Adipocyte (in vitro differentiated cells): Measurements from ENCODE around the gene EHD3.

ENCODE experiments used
- DNase-seq: peaks from one replicate; pipeline ENCODE4 v3.0.0-alpha.2; 2015; ENCODE audit warnings: low read depth
- H3K27me3 ChIP-seq: replicated peaks from 2 replicates; pipeline ENCODE4 v1.7.0; 2013; ENCODE audit warnings: mild to moderate bottlenecking, low read length, moderate library complexity; ENCODE audit not compliant: control insufficient read depth, insufficient read depth
- H3K36me3 ChIP-seq: 2 replicates; pipeline ENCODE4 v1.7.0; 2013; ENCODE audit warnings: low read length, mild to moderate bottlenecking, moderate library complexity; ENCODE audit not compliant: control insufficient read depth, insufficient read depth, severe bottlenecking
- H3K4me1 ChIP-seq: 2 replicates; pipeline ENCODE4 v1.7.0; 2013; ENCODE audit warnings: mild to moderate bottlenecking, low read length, moderate library complexity; ENCODE audit not compliant: control insufficient read depth, insufficient read depth
- H3K4me3 ChIP-seq: 2 replicates; pipeline ENCODE4 v1.7.0; 2013; ENCODE audit warnings: mild to moderate bottlenecking, low read length, moderate library complexity
- H3K9ac ChIP-seq: 2 replicates; pipeline ENCODE4 v1.7.0; 2013; ENCODE audit warnings: mild to moderate bottlenecking, low read length, moderate library complexity
- H3K9me3 ChIP-seq: 2 replicates; pipeline ENCODE4 v1.7.0; 2013; ENCODE audit warnings: mild to moderate bottlenecking, low read length, moderate library complexity; ENCODE audit not compliant: control insufficient read depth

Gene EHD3

DNA sequence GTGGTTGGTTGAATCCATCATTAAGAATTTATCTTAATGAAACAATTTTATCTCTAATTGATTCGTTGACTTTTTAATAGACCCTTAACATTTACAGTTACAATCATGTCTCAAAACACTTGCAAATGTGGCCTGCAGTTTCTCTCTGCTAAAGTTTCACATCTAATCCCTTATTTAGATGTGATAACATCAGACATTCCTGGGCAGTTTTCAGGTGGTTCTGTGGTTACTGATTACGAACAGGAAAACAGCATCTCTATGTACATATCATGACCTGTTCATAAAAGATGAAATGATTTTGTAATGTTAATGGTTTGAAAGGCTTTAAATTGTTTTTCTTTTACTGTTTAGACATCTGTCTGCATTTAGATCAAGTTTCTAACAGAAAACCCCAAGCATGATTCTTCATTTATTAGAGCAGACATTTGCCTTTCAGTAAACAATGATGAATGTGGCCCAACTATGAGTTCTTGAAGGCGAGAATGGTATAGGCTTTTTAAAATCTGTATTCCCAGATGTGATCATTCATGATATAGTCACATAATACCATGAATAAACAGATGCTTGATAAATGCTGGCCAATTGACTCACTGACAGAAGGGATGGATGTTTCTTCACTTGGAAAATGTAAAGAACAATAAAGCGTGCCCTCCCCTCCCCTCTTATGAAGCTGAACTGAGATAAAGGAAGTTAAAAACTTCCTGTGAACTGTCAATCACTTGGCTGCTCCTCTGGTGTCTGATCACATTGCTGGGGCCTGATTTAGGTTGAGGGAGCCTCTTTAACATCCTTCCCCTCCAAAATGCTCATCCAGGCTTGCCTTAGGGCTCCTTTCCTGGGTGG is 20.1 kb upstream of the EHD3 start:
- peaks cover 25% of the 10 kb centered on the region for H3K27me3 ChIP-seq

DNA sequence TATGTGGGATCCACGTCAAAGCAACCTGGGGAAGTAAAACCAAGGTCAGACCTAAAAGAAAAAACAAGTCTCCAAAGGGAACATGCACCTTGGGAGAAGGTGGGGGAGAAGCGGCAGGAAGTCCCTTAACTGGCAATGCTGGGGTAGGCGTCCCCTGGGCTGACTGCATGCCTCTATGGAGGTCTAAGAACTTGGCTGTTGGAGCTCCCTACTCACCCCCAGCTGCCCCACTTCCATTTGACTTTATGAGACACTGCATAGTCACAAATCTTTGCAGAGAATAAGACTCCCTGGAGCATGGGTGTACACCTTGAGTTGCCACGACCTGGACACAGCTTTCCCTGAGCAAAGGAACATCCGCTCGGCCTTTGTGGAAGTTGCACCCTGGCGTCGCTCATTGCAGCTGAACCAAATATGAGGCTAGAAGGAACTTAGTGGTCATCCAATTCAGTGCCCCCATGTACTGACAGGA is 19.5 kb upstream of the EHD3 start:
- Histone ChIP-seq H3K27me3 (peaks cover 28% of the 10 kb centered on the region), H3K4me1 (no peaks in the 10 kb centered on the region)

More for the DNA sequence above, 20.1 kb upstream of the EHD3 start:
- no peak for DNase-seq
- no peaks in the 10 kb centered on the region for H3K36me3 ChIP-seq
- no peak overlapping the region for H3K9ac ChIP-seq
- no peak overlapping the region for H3K4me3 ChIP-seq
- no peaks in the 10 kb centered on the region for H3K4me1 ChIP-seq
- no peaks in the 10 kb centered on the region for H3K9me3 ChIP-seq

DNA sequence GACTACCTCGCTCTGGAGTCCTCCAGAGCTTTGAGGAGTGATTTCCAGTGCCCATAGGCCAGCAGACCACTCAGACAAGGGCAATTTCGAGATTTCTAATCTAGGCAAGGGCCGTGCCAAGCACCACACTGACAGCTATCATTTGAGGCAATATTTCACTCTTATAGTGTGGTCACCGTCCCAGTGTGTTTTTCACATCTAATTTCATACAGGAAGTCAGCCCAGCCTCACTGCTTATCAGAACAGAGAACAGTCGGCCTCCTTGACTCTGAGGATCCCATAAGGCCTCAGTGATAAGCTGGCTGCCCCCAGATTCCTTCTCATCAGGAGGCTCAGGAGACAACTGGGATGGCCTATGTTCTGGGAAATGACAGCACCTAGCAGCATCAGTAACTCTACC is 17.2 kb upstream of the EHD3 start:
- Histone ChIP-seq H3K36me3 (no peaks in the 10 kb centered on the region), H3K4me1 (no peaks in the 10 kb centered on the region), H3K4me3 (no peak overlapping the region), H3K9ac (no peak overlapping the region), H3K9me3 (no peaks in the 10 kb centered on the region), H3K27me3 (peaks cover 38% of the 10 kb centered on the region)
- DNase-seq, result no peak

More for the DNA sequence above, 19.5 kb upstream of the EHD3 start:
- no peaks in the 10 kb centered on the region for H3K9me3 ChIP-seq
- H3K9ac ChIP-seq, result no peak overlapping the region
- no peaks in the 10 kb centered on the region for H3K36me3 ChIP-seq
- DNase-seq, result no peak
- H3K4me3 ChIP-seq, result no peak overlapping the region

DNA sequence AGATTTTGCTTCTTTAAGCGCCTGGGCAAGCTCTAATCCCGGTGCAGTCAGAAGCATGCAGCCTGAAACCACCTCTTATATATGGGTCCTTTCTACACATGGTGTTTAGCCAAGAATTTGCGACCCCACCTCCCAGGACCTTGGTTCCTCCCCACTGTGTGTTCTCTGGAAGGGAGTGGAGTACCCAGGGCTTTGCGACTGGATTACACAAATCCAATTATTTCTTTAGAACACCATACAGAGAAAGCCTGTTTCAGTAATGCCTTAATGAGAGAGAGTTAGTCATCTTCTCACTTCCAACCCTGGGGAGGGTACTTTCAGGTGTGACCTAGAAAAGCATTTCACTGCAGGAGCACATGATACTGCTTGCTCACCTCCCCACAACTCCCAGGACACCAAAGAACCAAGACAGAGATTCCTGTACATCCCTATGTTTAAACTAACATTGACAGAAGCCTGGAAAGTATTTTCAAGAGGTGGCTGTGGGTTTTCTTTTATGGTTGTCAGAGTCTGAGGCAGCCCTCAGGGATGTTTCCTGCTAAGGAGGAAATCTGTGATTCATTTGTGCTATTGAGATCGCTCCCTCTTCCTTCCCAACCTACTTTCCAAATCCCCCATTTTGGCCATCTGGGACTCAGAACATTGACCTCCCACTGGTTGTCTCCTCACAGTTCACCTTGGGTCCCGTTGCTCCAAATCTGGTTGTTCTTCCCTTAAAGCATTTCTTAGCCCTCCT is 16.3 kb upstream of the EHD3 start, which contains the start of gene CAPN14:
Gene CAPN14, minus strand, starts transcription at position 51 of the 736 bp plus-strand sequence. CDS start 12,068 bp downstream, outside the sequence.
- Histone ChIP-seq H3K4me3 (no peak within 1 kb of the TSS), H3K9ac (no peak within 1 kb of the TSS), H3K4me1 (no peaks in the 10 kb centered on the region), H3K36me3 (no peaks in the 10 kb centered on the region), H3K9me3 (no peaks in the 10 kb centered on the region), H3K27me3 (peaks cover 47% of the 10 kb centered on the region)
- DNase-seq, result no peak

DNA sequence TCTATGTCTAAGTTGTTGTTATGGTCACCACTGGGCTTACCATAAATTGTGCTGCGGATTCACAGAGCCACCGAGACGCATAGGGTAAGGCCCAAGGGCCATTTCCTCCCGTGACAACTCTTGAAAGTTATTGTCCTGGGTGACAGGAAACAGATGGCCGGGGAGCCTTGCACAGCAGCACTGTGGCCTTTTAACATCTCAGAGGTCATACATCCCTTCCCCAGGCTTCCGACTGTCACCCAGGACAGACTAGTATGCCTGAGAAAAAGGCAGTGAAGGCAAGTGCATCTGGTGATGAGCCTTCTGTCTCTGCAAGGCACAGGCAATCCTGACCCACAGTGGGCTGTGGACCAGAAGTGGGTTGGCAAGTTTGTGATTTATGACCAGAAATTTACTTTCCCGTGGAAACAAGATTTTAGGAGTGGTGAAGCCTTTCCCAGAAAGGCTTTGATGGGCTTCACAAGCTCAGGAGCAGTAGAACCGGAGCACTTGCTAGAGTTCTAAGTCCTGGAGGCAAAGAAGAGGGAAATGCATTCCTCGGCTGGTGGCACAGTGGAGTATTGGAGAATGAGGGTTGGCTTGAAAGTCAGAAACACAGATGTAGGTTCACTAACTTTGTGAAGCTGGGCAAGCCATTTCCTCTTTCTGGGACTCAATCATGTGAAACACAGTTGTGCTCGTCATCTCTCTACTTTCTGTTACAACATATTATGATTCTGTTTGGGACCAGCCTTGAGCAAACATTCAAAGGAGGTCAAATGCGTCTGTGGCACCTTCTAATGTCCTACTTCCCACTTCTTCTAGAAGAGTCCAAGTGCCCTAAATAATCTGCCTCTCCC is 14.6 kb upstream of the EHD3 start:
- Histone ChIP-seq H3K36me3 (no peaks in the 10 kb centered on the region), H3K27me3 (peaks cover 58% of the 10 kb centered on the region), H3K9me3 (no peaks in the 10 kb centered on the region), H3K4me1 (no peaks in the 10 kb centered on the region), H3K4me3 (no peak overlapping the region), H3K9ac (no peak overlapping the region)
- no peak for DNase-seq

DNA sequence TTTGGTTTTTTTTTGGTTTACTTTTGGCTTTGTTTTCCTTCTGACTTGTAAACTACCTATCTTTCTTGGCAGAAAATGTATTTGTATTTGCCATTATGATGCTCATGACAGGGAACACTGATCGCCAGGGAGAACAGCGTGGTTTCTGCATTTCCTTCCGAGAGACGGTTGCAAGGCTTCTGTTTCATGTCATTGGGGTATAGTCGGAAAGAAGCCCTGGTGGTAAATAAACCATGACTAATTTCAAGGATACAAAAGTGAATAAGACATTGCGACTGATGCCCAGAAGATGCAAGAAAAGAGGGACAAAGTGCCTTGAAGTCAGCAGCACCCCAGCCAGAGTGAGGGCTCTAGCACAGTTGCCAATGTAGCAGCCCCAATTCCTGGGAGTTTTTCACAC is 12.4 kb upstream of the EHD3 start:
- H3K36me3 ChIP-seq, result no peaks in the 10 kb centered on the region
- no peak for DNase-seq
- no peaks in the 10 kb centered on the region for H3K4me1 ChIP-seq
- no peak overlapping the region for H3K4me3 ChIP-seq
- peaks cover 53% of the 10 kb centered on the region for H3K27me3 ChIP-seq
- H3K9ac ChIP-seq, result no peak overlapping the region
- no peaks in the 10 kb centered on the region for H3K9me3 ChIP-seq

DNA sequence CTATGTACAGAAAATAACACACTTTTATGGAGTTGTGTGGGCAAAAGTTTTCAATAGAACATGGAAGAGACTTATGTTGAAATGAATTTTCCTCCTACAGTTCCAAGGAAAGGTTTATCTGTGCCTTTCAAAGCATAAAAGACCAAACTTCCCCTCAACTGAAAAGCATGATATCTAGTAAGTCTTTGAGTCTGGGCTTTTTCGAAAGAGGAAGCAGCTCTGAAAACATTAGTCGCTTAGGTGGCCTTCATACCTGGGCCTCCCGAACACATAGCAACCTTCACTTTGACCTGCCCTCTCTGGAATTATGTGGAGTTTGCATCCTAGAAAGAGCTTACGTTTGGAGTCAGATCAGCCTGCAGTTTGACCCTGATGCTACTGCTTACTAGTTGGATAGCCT is 11.9 kb upstream of the EHD3 start:
- H3K4me1 ChIP-seq, result no peaks in the 10 kb centered on the region
- H3K4me3 ChIP-seq, result no peak overlapping the region
- no peak overlapping the region for H3K9ac ChIP-seq
- no peaks in the 10 kb centered on the region for H3K36me3 ChIP-seq
- no peaks in the 10 kb centered on the region for H3K9me3 ChIP-seq
- DNase-seq, result no peak
- peaks cover 55% of the 10 kb centered on the region for H3K27me3 ChIP-seq

DNA sequence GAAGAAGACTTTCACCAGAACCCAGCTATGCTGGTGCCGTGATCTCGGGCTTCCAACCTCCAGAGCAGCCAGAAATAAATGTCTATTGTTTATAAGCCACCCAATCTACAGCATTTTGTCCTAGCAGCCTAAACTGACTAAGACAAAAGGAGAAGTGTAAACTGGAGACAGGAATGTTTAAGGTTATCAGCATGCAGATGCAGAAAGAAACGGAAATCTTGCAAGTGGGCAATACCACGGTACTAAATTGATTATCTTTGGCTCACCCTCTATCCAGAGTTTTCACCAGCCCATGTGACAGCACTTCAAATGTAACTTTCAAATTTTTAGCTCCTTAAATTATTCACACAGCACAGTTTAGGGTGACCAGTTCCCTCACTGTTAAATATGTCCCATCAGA is 10.9 kb upstream of the EHD3 start:
- Histone ChIP-seq H3K4me1 (no peaks in the 10 kb centered on the region), H3K9ac (no peak overlapping the region), H3K4me3 (no peak overlapping the region), H3K36me3 (no peaks in the 10 kb centered on the region), H3K27me3 (peaks cover 61% of the 10 kb centered on the region), H3K9me3 (no peaks in the 10 kb centered on the region)
- no peak for DNase-seq

DNA sequence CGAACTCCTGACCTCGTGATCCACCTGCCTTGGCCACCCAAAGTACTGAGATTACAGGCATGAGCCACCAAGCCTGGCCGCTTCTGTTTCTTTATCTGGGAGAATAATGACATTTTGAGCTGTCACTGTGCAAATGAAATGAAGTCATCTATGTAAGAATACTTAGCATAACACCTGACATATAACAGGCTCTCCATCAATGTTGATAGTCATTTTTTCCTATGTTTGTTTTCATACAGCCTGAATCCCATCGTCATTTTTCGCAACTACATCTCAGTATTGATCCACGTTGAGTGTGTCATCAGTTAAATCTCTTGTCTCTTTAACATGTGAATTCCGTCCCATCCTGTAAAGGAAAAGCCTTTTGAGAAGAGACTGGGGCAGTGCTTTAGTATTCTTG is 10.2 kb upstream of the EHD3 start:
- H3K4me3 ChIP-seq, result no peak overlapping the region
- H3K9ac ChIP-seq, result no peak overlapping the region
- H3K27me3 ChIP-seq, result peaks cover 58% of the 10 kb centered on the region
- DNase-seq, result no peak
- H3K36me3 ChIP-seq, result no peaks in the 10 kb centered on the region
- no peaks in the 10 kb centered on the region for H3K4me1 ChIP-seq
- H3K9me3 ChIP-seq, result no peaks in the 10 kb centered on the region

DNA sequence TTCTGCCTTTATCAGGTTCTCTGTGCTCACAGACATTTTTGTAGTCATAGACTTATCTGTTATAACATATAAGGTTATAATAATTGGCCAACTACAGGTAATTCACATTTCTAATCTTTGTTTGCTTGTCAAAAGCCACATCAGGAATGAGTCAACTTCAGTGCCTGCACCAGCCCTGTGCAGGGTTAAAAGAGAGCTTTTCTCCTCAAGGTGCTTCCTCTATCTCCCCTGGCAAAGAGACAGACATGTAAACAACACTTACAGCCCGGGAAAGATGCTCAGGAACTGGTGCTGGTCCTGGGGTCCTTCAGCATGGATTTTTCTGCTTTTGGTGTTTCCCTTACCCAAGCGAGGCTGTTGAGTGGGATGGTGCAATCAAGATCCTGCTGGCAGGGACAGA is 7.7 kb upstream of the EHD3 start:
- Histone ChIP-seq H3K4me3 (no peak overlapping the region), H3K27me3 (peaks cover 45% of the 10 kb centered on the region), H3K36me3 (no peaks in the 10 kb centered on the region), H3K4me1 (no peaks in the 10 kb centered on the region), H3K9me3 (no peaks in the 10 kb centered on the region), H3K9ac (no peak overlapping the region)
- DNase-seq, result no peak

DNA sequence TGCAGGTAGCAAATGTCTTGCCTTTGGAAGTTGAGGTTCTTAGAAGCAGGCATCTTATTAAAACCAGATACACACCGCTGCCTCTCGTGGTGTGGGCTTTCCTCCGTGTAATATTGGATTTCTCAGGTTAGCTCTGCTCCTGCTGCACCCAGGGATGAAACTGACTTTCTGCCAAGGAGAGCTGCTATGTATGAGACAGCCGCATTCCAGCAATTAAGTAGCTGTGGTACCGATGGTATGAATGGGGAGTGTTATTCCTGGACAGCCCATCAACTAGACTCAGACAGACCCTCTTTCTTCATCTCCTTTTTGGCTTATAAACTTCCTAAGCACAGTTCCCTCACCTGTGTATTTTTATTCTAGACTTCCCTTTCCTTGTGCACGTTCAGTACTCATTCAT is 6.8 kb upstream of the EHD3 start:
- Histone ChIP-seq H3K4me3 (no peak overlapping the region), H3K27me3 (peaks cover 36% of the 10 kb centered on the region), H3K9me3 (no peaks in the 10 kb centered on the region), H3K36me3 (no peaks in the 10 kb centered on the region), H3K4me1 (no peaks in the 10 kb centered on the region), H3K9ac (no peak overlapping the region)
- no peak for DNase-seq
